ENCODE data around the gene ATXN7L2.

DNA sequence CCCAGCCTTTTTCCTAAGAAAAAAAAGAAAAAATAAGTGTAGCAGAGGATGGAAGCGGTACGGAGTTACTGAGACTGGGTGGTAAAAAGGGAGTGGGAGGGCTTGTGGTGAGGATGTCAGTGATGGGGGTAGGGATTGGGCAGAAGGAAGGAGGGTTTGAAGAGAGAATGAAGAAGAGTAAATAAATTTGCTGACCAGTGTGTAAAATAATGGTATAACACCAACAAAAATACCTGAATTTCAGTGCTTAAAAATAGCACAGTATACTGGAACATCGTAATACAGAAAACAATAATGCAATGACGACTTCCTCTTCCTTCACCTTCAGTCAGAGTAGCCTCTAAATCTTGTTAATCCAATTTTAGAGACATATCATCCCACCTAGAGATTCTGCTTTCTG lies 36.2 kb upstream of the ATXN7L2 start:
- TF ChIP-seq, protein P1, sequence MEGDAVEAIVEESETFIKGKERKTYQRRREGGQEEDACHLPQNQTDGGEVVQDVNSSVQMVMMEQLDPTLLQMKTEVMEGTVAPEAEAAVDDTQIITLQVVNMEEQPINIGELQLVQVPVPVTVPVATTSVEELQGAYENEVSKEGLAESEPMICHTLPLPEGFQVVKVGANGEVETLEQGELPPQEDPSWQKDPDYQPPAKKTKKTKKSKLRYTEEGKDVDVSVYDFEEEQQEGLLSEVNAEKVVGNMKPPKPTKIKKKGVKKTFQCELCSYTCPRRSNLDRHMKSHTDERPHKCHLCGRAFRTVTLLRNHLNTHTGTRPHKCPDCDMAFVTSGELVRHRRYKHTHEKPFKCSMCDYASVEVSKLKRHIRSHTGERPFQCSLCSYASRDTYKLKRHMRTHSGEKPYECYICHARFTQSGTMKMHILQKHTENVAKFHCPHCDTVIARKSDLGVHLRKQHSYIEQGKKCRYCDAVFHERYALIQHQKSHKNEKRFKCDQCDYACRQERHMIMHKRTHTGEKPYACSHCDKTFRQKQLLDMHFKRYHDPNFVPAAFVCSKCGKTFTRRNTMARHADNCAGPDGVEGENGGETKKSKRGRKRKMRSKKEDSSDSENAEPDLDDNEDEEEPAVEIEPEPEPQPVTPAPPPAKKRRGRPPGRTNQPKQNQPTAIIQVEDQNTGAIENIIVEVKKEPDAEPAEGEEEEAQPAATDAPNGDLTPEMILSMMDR (IDR thresholded peaks at IDR 0.05): no peak
- TF ChIP-seq ZFX (IDR thresholded peaks at IDR 0.05; ENCODE audit: borderline replicate concordance): no peak

Measured in 22Rv1 (cell line).